Kidney (tissue), 14 donors: ENCODE measurements around the gene ZKSCAN8. TPM values are rescaled to one million over a fixed set of nuclear protein-coding genes. Genes with fewer than 3 reads are reported as not detected.

Experiments
- DNase-seq, 5 donors: peaks; one replicate each; pipeline ENCODE4 v3.0.0-alpha.2; 2013 to 2020
- FAIRE-seq: peaks from 2 replicates; lab custom pipeline; 2012; peaks lifted over from hg19 to GRCh38; lab: Jason Lieb, UNC
- H3K27ac ChIP-seq, 2 donors: one replicate each; pipeline ENCODE4 v1.7.0; 2013; ENCODE audit warnings: low read depth in 2 of 2, low read length in 2 of 2, inconsistent platforms in 1 of 2
- H3K27me3 ChIP-seq: one replicate; pipeline ENCODE4 v1.7.1; 2013; ENCODE audit warnings: low read length, inconsistent platforms; ENCODE audit not compliant: control insufficient read depth, insufficient read depth
- H3K36me3 ChIP-seq, 3 donors: one replicate each; pipeline versions ENCODE4 v1.7.0 to v1.7.1; 2013; ENCODE audit warnings: low read length in 3 of 3, control low read depth in 1 of 3, inconsistent platforms in 1 of 3; ENCODE audit not compliant: insufficient read depth in 3 of 3, control insufficient read depth in 2 of 3
- H3K4me1 ChIP-seq, 3 donors: one replicate each; pipeline versions ENCODE4 v1.7.0 to v1.7.1; 2013; ENCODE audit warnings: low read length in 3 of 3, inconsistent platforms in 1 of 3, low read depth in 1 of 3; ENCODE audit not compliant: control insufficient read depth in 2 of 3, insufficient read depth in 2 of 3
- H3K4me3 ChIP-seq, 3 donors: one replicate each; pipeline versions ENCODE4 v1.7.0 to v1.8.1; 2013; ENCODE audit warnings: low read length in 3 of 3, control low read depth in 1 of 3, inconsistent platforms in 1 of 3
- H3K9ac ChIP-seq, 3 donors: one replicate each; pipeline versions ENCODE4 v1.7.0 to v1.7.1; 2013; ENCODE audit warnings: low read length in 3 of 3, control low read depth in 1 of 3, inconsistent platforms in 1 of 3
- H3K9me3 ChIP-seq, 3 donors: one replicate each; pipeline versions ENCODE4 v1.7.0 to v1.7.1; 2013; ENCODE audit warnings: low read length in 3 of 3, control low read depth in 1 of 3, inconsistent platforms in 1 of 3; ENCODE audit not compliant: control insufficient read depth in 2 of 3, insufficient read depth in 1 of 3
- intact Hi-C: fragments of 100-400 bp; cut with DNase I; formaldehyde crosslinking; loops from one replicate; pipeline ENCODE4 v1.11.1; 2022
- polyA plus RNA-seq: library from polyadenylated mRNA; stranded (reverse); fragments of 350-450 nt; fragmentation: Illumina TruSeq; extraction: RNeasy Lipid Tissue Mini Kit (QIAGEN cat#74804); gene quantifications from one replicate; pipeline ENCODE4 v1.2.3, GENCODE V29; 2014; ENCODE audit warnings: low read depth, low replicate concordance; ENCODE audit not compliant: insufficient read depth
- total RNA-seq: library from RNA; stranded (reverse); fragmentation: NEBNext Ultra II Directional; extraction: Animal tissue kit (Norgen Biotek cat#: 25700); gene quantifications from one replicate; pipeline ENCODE4 v1.2.1, GENCODE V29; 2021
- TF ChIP-seq, protein P1 (sequence below): IDR thresholded peaks from 3 replicates; pipeline ENCODE4 v1.5.1; 2012; ENCODE audit warnings: mild to moderate bottlenecking, moderate library complexity, borderline replicate concordance; ENCODE audit not compliant: insufficient read depth; ENCODE audit errors: extremely low read depth
- donor health status: control.
- donor health status: control.
- donor health status: control.
- donor health status: control.
- donor health status: control.
- donor health status: DM: yes; HTN: yes; CAD: no.
- donor health status: Normal renal cell carcinoma (clear cell type).

Gene ZKSCAN8
- total and polyA plus RNA-seq, 2 donors from 2014 or later: 3.5 to 26.4 TPM

DNA sequence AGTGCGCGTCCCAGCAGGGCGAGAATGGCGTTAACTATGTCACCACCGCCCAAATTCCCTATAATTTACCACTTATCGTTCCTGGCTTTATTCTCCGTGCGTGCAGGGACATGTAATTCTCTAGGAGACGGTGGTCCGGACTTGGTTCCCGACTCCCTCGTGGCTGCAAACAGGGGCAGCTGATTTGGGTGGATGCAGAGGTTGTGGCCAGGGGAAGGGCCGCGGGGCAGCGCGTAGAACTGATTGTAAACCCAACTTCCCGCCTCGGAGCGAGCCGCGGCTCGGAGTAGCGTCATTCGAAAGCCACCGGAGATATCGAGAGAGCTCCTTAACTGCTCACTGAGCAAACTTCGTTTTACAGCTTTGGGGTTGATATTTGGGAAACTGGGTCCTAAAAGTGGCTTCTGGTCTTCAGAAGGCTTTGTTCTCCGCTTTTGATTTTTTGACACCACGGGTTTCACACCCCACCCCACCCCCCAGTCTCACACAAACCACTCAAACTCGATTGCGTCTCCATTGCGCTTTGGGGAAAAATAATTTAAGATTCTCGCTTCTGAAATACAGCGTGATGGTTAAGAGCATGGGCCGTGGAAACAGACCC lies 65.9 kb downstream of the ZKSCAN8 start:
- H3K9me3 ChIP-seq: peaks cover 0 to 5% (median 5%) of the 10 kb centered on the region in 3 donors
- no peaks in the 10 kb centered on the region for H3K36me3 ChIP-seq
- peaks cover 69% of the 10 kb centered on the region for H3K27me3 ChIP-seq
- DNase-seq: peak in 3 of 5 donors; percentile 42 to 59 (median 56)
- H3K27ac ChIP-seq: no peak overlapping the region
- no peaks in the 10 kb centered on the region for H3K4me1 ChIP-seq
- no peak for FAIRE-seq
- H3K9ac ChIP-seq: no peak overlapping the region
- no peak overlapping the region for H3K4me3 ChIP-seq
- intact Hi-C loops: no loop called here
- TF ChIP-seq, protein P1, sequence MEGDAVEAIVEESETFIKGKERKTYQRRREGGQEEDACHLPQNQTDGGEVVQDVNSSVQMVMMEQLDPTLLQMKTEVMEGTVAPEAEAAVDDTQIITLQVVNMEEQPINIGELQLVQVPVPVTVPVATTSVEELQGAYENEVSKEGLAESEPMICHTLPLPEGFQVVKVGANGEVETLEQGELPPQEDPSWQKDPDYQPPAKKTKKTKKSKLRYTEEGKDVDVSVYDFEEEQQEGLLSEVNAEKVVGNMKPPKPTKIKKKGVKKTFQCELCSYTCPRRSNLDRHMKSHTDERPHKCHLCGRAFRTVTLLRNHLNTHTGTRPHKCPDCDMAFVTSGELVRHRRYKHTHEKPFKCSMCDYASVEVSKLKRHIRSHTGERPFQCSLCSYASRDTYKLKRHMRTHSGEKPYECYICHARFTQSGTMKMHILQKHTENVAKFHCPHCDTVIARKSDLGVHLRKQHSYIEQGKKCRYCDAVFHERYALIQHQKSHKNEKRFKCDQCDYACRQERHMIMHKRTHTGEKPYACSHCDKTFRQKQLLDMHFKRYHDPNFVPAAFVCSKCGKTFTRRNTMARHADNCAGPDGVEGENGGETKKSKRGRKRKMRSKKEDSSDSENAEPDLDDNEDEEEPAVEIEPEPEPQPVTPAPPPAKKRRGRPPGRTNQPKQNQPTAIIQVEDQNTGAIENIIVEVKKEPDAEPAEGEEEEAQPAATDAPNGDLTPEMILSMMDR: no peak

DNA sequence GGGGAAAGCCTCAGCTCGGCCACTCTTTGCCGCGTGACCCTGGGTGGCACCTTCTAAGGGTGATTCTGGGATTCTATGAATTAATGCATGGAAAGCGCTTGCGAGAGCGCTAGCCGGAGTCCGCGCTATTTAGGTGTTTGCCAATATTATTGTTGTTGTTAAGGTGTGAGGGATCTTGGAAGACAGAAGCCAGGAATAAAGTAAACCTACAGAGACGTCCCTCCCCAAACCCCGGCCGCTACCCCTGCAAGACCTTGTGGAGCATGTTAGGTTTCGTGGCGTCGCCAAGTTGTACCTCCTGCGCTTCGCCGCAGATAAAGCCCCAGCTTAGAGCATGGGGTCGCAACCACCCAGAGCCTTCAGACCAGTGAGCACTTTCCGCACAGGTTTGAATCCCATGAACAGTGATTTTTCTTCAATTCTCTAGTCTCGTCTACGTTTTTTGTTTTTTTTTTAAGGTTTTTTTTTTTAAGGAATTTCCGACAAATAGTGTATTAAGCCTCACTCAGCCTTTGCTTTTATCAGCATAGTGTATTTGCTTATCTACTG lies 66.5 kb downstream of the ZKSCAN8 start:
- no peak overlapping the region for H3K4me3 ChIP-seq
- peaks cover 74% of the 10 kb centered on the region for H3K27me3 ChIP-seq
- FAIRE-seq (no peak), DNase-seq (peak in 3 of 5 donors; percentile 22 to 61 (median 36))
- TF ChIP-seq, protein P1: no peak
- H3K36me3 ChIP-seq: no peaks in the 10 kb centered on the region
- peaks cover 0 to 3% (median 3%) of the 10 kb centered on the region in 3 donors for H3K9me3 ChIP-seq
- H3K27ac ChIP-seq: no peak overlapping the region
- H3K4me1 ChIP-seq: no peaks in the 10 kb centered on the region
- intact Hi-C loops: no loop called here
- no peak overlapping the region for H3K9ac ChIP-seq

Other genes starting within 250 kb of the ZKSCAN8 start
- not detected for gene OR2B2, start 229.5 kb upstream of the ZKSCAN8 start, total RNA-seq
- not detected for gene OR2B2, start 229.5 kb upstream of the ZKSCAN8 start, polyA plus RNA-seq
- not detected for gene OR2B6, start 184.6 kb upstream of the ZKSCAN8 start, total RNA-seq
- not detected for gene OR2B6, start 184.6 kb upstream of the ZKSCAN8 start, polyA plus RNA-seq
- gene ZNF165, start 61.3 kb upstream of the ZKSCAN8 start, total RNA-seq: 3.6 TPM
- 3.0 TPM for gene ZNF165, start 61.3 kb upstream of the ZKSCAN8 start, polyA plus RNA-seq
- 6.1 TPM for gene ZSCAN16, start 17.3 kb upstream of the ZKSCAN8 start, total RNA-seq
- 6.8 TPM for gene ZSCAN16, start 17.3 kb upstream of the ZKSCAN8 start, polyA plus RNA-seq
- gene ZSCAN9, start 83.4 kb downstream of the ZKSCAN8 start, total RNA-seq: 15.6 TPM
- 8.1 TPM for gene ZSCAN9, start 83.4 kb downstream of the ZKSCAN8 start, polyA plus RNA-seq
- 7.4 TPM for gene ZKSCAN4, start 110.4 kb downstream of the ZKSCAN8 start, total RNA-seq
- 3.9 TPM for gene ZKSCAN4, start 110.4 kb downstream of the ZKSCAN8 start, polyA plus RNA-seq
- 1.2 TPM for gene NKAPL, start 117.4 kb downstream of the ZKSCAN8 start, total RNA-seq
- gene NKAPL, start 117.4 kb downstream of the ZKSCAN8 start, polyA plus RNA-seq: 1.7 TPM
- 17.2 TPM for gene ZSCAN26, start 125.3 kb downstream of the ZKSCAN8 start, total RNA-seq
- 11.8 TPM for gene ZSCAN26, start 125.3 kb downstream of the ZKSCAN8 start, polyA plus RNA-seq
- 3.0 TPM for gene PGBD1, start 139.7 kb downstream of the ZKSCAN8 start, total RNA-seq
- gene PGBD1, start 139.7 kb downstream of the ZKSCAN8 start, polyA plus RNA-seq: 3.1 TPM
- 6.3 TPM for gene ZSCAN31, start 194.3 kb downstream of the ZKSCAN8 start, total RNA-seq
- 4.1 TPM for gene ZSCAN31, start 194.3 kb downstream of the ZKSCAN8 start, polyA plus RNA-seq
- 8.3 TPM for gene ZKSCAN3, start 208.1 kb downstream of the ZKSCAN8 start, total RNA-seq
- 3.5 TPM for gene ZKSCAN3, start 208.1 kb downstream of the ZKSCAN8 start, polyA plus RNA-seq